Pulmonary artery endothelial cell (primary cell): ENCODE measurements around the gene INSL3. TPM values are rescaled to one million over a fixed set of nuclear protein-coding genes. Genes with fewer than 3 reads are reported as not detected.
A peak's percentile ranks its signal among the peaks of the same experiment; 100 is the strongest.

Source experiments
- DNase-seq: peaks from one replicate; pipeline ENCODE4 v3.0.0-alpha.2; 2011; ENCODE audit warnings: low read depth, low spot score
- total RNA-seq: library from RNA; depleted of rRNA; stranded (reverse); fragments of >200 nt; gene quantifications from 2 replicates; pipeline ENCODE4 v1.2.3, GENCODE V29; 2014

The INSL3 gene
- total RNA-seq, 1 donor from 2014 or later, result not detected

GRCh38 chr19:17846146-17846545 is 24.8 kb upstream of the INSL3 start:
- DNase-seq, result no peak

GRCh38 chr19:17843908-17844490 is 22.7 kb upstream of the INSL3 start:
- no peak for DNase-seq

GRCh38 chr19:17843292-17843827 is 22.0 kb upstream of the INSL3 start:
- no peak for DNase-seq

GRCh38 chr19:17842663-17843291 is 21.5 kb upstream of the INSL3 start:
- DNase-seq, result no peak

GRCh38 chr19:17841810-17842662 is 20.7 kb upstream of the INSL3 start:
- DNase-seq, result peak; percentile 37

- DNase-seq, result no peak
Observed at GRCh38 chr19:17841371-17841809, 20.1 kb upstream of the INSL3 start.

- no peak for DNase-seq
Observed at GRCh38 chr19:17840019-17840418, 18.7 kb upstream of the INSL3 start.

- DNase-seq, result no peak
Observed at GRCh38 chr19:17837972-17838371, 16.7 kb upstream of the INSL3 start.

- DNase-seq, result no peak
Observed at GRCh38 chr19:17836530-17836929, 15.2 kb upstream of the INSL3 start.

GRCh38 chr19:17835182-17836006 is 14.1 kb upstream of the INSL3 start:
- no peak for DNase-seq

- no peak for DNase-seq
Observed at GRCh38 chr19:17834350-17835181, 13.2 kb upstream of the INSL3 start.

- DNase-seq, result no peak
Observed at GRCh38 chr19:17832443-17833208, 11.3 kb upstream of the INSL3 start.

GRCh38 chr19:17831419-17831888 is 10.1 kb upstream of the INSL3 start:
- no peak for DNase-seq

- peak; percentile 17 for DNase-seq
Observed at GRCh38 chr19:17830567-17831418, 9.5 kb upstream of the INSL3 start.

GRCh38 chr19:17829855-17830566 is 8.7 kb upstream of the INSL3 start:
- no peak for DNase-seq

GRCh38 chr19:17826508-17827056 is 5.3 kb upstream of the INSL3 start:
- no peak for DNase-seq

- no peak for DNase-seq
Observed at GRCh38 chr19:17824339-17824738, 3.0 kb upstream of the INSL3 start.
